ENCODE data around the gene RCOR2.
A peak's percentile ranks its signal among the peaks of the same experiment; 100 is the strongest.
"Not testable (repeated sequence)": the region's sequence is repeated elsewhere in the genome, so short reads cannot be mapped to it uniquely, and the experiment has no call there.

Gene RCOR2

DNA sequence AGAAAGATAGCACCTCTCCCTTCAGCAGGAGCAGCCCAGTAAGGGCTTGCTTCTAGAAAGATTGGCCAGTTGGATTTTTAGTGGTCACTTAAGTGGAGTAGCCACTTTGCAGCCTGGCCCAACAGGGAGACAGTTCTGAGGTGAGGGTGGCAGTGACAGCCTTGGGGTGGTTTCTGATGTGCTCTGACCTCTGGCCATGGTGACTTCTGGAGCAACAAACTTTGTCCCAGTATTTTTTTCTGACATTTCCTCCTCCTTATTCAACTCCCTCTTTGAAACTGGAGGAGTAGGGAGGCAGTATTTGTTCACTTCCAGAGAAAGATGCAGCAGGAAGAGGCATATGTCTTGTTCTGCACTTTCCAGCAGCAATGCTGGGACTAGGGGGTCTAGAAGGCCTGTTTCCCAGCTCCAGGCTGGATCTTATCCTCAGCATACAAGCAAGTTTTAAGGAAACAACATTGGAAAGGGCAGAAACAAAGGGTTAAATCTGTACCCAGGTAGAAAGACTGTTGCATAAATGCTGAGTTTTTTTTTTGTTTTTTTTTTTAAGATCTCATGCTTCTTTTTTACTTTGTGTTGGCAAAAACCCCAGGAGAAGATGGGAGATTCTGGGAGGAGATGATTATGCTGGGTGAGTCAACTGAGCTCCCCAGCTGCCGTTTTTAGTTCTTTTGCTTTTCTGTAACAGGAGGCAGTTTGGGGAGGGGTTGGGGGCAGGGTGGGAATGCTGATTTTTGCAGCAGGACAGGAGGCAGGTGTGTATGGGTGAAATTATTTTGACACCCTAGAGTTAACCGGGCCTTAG is 37.2 kb downstream of the RCOR2 start:
- DNase-seq (ENCODE audit: low read depth in 2 of 2), result no peak

DNA sequence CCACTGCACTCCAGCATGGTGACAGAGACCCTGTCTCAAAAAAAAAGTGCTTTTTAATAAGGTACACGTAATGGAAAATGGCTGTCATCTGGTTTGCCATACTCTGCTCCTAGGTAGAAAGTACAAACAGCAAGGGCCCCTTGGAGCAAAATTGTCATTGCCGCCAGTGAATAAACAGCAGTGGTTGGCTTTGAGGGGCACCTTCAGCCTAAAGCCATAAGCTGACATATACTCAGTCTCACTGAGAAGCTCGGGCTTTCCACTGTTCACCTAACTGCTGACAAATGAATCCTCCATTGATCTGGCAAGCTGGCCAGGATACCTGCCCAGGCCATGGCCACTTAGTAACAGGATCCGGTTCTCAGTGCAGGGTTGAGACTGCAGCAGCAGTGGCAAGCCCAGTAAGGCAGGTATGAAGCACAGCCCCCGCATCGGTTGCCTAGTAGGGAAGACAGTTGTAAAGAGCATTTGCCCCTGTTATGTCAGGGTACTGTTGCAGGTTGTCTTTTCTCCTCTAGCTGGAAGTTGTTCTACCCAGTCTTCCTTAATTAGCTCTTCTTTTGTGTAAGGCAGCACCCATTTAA is 39.2 kb downstream of the RCOR2 start:
- DNase-seq (ENCODE audit: low read depth in 2 of 2), result no peak

DNA sequence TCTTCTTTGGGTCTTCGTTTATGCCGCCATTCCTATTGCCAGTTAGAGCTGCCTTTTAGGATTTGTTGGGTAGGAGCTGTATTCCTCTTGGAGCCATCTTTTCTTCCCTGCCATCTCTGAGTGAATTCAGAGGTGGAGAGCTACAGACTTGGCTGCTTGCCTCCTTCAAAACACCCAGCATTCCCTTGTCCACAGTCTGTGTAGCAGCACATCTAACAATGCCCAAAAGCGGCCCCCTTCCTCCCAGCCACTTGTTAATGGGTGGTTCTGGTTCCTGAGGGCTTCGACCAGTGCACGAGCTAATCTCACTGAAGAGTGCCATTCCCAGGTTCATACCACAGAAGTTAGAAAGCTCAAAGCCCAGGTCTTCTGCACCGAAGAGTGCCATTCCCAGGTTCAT is 40.3 kb downstream of the RCOR2 start:
- no peak for DNase-seq (ENCODE audit: low read depth in 2 of 2)

DNA sequence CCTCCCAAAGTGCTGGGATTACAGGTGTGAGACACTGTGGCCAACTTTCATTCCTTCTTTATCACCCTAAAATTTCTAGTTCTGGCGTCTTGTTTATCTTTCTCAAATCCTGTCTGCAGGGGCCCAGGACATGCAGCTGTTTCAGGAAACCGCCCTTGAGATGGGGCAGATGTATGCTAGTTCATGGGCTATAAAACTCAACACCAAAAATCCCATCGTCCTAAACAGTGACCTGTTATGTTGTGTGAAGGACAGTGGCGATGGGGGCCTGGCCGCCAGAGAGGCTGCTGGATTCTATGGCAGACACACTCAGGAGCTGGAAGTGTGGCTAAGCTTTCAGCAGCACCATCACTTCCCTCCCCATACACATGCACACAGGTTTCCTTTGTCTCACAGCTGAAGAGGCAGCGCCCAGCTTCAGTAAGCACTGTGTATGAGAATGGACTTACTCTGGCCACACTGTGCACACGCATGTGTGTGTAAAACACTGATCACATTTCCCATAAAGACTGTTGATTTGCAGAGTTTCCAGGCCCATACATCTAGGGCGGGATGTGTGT is 41.4 kb downstream of the RCOR2 start:
- DNase-seq (ENCODE audit: low read depth in 2 of 2), result no peak

DNA sequence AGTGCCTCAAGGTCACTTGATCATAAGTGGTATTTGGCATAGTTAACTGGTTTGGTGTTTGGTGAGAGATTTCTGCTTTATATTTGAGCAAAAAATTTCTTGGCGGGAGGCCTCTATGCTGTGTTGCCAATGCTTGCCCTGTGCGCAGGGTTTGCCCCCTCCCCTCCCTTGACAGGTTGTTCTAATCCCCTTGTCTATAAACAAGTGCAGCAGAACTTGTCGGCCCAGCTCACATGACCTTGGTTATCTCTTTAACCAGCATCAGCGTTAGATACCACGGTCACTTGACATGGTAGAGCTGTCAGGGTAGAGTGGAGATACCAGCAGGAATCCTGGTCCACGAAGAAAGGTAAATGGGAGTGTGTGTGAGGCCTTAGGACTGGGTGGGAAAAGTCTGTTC is 42.5 kb downstream of the RCOR2 start:
- DNase-seq (ENCODE audit: low read depth in 2 of 2), result no peak

DNA sequence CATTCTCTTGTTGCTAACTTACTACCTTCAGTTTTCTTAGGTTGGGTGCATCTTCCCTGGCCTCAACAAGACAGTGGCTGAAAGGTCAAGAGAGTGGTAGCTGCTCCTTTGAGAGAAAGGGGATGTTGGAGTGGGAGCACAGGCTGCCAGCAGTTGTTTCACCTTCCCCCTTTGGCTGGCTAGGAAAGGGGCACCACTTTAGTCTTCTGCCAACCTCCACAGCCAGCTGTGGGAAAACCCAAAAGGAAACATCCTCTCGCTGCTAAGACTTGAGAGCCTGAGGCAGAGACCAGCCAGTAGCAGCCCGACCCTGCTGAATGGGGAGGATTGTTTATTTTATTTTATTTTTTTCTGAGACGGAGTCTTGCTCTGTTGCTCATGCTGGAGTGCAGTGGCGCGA is 43.7 kb downstream of the RCOR2 start:
- DNase-seq (ENCODE audit: low read depth in 2 of 2), result no peak

DNA sequence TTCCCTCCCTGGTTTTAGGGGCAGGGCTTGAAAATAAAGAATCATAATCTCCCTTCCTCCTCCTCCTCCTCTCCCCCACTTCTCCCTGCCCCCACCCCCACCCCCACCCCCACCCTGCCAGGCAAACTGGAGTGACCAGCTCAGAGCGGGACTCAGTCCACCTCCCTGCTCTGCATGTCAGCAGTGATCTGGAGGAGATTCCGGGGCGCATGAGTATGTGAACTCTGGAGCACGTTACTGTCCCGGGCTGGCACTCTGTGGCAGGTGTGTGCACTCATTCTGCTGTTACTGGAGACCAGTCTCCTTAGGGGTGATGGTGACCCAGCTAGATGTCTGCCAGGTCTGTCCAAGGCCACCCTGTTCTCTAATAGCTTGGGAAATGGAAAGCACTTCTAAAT is 44.2 kb downstream of the RCOR2 start:
- no peak for DNase-seq (ENCODE audit: low read depth in 2 of 2)

DNA sequence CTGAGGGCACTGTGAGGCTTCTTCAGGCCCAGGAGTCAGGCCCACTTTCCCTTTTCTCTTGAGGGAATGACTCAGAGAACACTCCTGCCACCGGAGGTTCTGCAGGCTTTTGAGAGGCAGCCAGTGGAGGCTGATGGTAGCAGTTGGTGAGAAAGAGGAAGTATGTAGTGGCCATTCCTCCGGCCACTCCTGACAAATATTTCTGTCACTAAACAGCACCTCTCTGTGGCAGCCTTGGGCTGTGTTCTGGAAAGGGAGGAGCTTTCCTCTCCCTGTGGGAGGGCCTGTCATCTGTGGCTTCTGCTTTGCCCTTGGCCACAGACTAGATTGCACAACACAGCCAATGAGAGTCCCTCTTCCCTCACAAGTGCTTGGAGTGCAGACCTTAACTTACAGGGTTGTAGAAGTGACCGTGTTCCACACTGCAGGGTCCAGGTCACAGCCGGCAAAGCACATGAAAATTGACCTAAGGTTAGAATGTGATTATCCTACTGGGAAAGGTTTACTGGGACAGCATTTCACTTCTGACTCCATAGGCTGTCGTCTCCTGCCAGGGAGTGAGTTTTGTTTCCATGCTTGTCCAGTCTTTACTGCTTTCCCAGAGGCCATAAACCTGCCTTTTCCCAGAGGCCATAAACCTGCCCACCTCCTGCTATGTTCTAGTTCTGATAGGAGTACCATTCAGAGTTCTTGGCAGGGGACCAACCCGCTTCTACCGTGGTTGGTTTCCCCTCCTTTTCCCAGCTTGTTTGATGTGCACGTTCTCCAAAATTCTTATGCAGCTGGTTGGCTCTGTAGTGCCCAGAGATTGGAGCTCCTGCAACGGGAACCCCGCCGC is 44.8 kb downstream of the RCOR2 start:
- no peak for DNase-seq (ENCODE audit: low read depth in 2 of 2)

DNA sequence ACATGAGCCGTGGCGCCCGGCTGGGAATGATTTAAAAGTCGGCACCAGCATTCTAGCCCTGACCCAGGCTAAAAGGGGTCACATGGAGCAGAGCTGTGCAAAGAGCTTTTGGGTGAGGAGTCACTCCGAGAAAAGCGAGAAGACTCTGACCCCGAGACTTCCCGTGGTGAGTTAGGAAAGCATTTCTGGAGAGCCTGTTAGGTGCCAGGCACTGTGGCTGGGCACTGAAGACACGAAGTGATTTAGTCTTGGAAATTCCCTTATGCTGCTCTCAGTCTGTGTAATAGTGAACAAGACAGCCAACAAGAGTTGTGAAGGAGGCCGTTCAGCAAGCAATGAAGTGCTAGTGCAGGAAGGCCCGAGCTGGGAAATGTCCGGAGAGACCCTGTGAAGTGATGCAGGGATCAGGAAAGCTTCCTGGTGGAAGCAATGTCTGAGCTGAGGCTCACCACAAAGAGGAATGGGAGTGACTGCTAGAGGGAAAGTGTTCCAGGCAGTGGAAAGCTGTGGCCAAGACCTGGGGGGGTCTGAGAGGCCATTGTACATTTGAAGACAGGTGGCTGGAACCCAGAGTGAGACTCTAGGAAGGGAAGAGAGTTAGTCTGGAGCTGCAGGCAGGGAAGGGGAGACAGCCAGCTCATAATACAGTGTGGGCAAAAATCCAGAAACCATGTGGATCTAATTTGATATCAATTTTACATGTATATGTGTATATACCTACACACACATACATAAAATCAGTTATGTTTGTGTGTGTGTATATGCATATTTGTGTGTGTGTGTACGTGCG is 46.4 kb downstream of the RCOR2 start:
- DNase-seq (ENCODE audit: low read depth in 2 of 2), result no peak

DNA sequence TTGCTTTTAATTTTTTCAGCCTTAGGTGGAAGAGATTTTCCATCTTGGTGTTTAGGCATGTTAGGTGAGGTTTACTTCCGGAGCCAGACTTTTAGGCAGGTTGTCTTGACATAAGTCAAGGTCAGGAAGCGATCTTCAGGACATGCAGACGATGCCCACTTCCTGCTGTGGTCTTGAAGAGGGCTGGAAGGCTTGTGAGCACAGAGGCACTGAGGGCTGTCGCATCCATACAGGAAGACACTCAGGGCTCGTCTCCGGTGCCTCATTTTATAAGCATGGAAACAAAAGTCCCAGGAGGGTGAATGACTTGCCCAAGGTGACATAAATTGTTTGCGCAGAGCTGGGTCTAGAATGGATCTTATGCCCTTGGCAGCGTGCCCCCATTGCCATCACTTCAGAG is 47.3 kb downstream of the RCOR2 start:
- peak in 1 of 2 donors; percentile 17 for DNase-seq (ENCODE audit: low read depth in 2 of 2)

DNA sequence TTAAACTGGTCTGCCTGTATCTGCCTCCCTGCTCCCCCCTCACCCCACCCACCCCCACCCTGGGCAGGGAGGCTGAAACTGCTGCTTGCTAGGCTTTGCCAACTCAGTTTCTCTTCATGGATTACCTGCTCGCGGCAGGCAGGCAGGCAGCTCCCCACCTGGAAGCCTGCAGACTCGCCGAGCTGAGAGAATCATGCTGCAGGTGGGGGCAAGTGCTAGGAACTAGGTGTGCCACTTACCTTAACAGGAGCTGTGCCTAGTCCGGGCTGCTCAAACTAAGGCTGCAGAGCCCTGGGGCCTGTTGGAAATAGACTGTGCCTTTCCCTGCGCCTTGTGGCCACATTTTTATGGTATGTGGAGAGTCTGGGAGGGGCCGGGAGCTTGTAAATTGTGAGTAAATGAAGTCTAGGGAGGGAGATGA is 47.8 kb downstream of the RCOR2 start:
- no peak for DNase-seq (ENCODE audit: low read depth in 2 of 2)

DNA sequence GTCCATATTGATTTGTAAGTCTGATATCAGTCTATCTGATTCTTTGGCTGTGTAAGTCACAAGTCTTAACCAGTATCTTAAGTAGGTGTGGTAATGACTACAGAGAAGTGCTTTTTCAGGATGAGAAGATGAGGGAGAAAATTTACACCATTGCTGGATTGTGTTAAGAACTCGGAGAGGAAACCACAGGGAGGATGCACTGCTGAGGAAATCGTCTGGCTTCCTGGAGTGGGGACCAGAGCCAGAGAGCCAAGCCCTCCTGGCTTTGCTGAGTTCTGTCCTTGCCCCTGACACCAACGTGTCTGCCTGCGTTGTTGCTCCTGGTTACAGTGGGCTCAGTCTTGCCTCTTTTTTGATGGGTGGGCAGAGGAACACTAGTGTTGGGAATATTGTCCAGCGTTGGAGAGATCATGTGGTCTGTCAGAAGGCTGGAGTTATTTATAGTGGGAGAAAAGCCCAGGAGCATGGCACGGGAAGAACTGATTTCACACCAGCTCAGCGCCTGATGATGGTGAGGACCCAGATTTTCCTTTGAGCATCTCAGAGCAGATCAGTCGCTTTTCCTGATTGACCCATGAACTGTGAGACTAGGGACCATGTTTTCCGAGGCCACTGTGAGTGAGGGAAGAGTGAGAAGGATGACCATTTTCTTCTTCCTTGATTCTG is 48.4 kb downstream of the RCOR2 start:
- DNase-seq (ENCODE audit: low read depth in 2 of 2), result no peak

DNA sequence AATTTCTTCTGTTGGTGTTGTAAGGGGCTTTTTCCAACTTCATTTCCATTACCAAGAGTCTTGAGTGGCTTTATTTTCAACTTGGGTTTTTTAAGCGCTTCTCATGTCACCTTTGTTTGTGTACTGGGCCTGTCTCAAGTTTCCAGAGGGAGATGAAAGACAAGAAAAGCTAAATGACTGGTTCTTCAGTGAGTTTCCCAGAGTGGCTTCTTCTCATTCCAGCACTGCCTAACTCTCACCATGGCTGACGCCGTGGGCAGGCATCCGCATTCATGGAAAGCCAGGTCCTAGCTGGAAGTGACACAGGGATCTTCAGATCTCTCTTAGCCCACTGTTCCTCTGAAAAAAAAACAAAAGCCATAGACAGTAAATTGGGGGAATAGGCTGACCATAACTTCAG is 49.5 kb downstream of the RCOR2 start:
- no peak for DNase-seq (ENCODE audit: low read depth in 2 of 2)

DNA sequence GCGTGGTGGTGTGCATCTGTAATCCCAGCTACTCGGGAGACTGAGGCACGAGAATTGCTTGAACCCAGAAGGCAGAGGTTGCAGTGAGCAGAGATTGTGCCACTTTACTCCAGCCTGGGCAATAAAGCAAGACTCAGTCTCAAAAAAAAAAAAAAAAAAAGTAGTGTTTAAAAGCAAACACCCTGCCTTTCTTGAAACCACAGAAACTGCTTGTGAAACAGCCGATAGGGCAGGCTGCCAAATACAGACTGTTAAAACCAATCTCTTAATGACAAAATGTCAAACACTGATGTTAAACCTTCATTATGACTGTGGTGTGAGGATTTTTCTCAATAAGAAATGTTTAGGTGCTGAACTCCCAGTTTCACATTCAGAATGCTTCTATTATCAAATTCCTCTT is 50.8 kb downstream of the RCOR2 start:
- DNase-seq (ENCODE audit: low read depth in 2 of 2), result peak; percentile 42 to 44

DNA sequence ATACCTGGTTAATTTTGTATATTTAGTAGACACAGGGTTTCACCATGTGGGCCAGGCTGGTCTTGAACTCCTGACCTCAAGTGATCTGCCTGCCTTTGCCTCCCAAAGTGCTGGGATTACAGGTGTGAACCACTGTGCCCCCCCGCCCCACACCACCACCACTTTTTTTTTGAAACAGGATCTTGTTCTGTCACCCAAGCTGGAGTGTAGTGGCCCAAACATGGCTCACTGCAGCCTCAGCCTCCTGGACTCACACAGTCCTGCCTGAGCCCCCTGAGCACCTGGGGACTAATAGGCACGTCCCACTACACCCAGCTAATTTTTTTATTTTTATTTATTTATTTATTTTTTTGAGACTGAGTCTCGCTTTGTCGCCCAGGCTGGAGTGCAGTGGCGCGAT is 53.3 kb downstream of the RCOR2 start:
- not testable (repeated sequence) for DNase-seq (ENCODE audit: low read depth in 2 of 2)

DNA sequence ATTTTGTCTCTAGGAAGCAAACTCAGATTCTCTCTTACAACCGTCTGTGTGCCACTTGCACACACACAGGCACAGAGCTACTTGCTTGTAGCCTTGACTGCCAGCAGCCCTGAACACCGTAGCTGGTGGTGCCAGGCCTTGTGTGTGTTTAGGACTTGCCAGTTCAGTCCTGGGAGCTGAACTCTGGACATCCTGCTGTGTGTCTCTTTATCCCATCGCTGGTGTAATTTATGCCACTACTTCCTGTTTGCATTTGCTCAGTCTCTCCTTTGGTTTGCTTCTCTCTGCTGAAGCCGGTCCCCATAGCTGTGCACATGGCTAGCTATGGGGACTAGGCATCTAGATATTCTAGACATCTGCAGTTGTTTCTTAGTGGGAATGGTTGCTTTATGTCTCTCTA is 54.0 kb downstream of the RCOR2 start:
- DNase-seq (ENCODE audit: low read depth in 2 of 2), result no peak
